Endothelial cell of umbilical vein (primary cell): ENCODE measurements around the gene FAM114A2.

ENCODE experiments used
- CTCF ChIP-seq, 2 donors: IDR thresholded peaks; 1 replicate in 1 of 2; 2 replicates in 1 of 2; pipeline ENCODE4 v1.5.1; 2011; ENCODE audit warnings: low read length in 2 of 2, mild to moderate bottlenecking in 2 of 2, moderate library complexity in 2 of 2, control low read depth in 1 of 2, inconsistent platforms in 1 of 2, low read depth in 1 of 2; ENCODE audit not compliant: insufficient read depth in 1 of 2; ENCODE audit errors: extremely low read depth in 1 of 2
- EZH2 ChIP-seq: IDR thresholded peaks from 2 replicates; pipeline ENCODE4 v1.6.1; 2012; ENCODE audit warnings: borderline replicate concordance, low read depth, mild to moderate bottlenecking, moderate library complexity, low read length, inconsistent platforms; ENCODE audit not compliant: severe bottlenecking
- FOS ChIP-seq: IDR thresholded peaks from 2 replicates; pipeline ENCODE4 v1.6.1; 2011; ENCODE audit warnings: mild to moderate bottlenecking, low read length, moderate library complexity, borderline replicate concordance; ENCODE audit not compliant: insufficient read depth
- POLR2A ChIP-seq: IDR thresholded peaks from 2 replicates; pipeline ENCODE4 v1.6.1; 2012; ENCODE audit warnings: low read depth, mild to moderate bottlenecking, control low read depth, low read length
- POLR2AphosphoS5 ChIP-seq: IDR thresholded peaks from 2 replicates; pipeline ENCODE4 v1.6.1; 2012; ENCODE audit warnings: low read depth, mild to moderate bottlenecking, control low read depth, low read length, moderate library complexity; ENCODE audit not compliant: insufficient read depth
- TF ChIP-seq, protein P1 (sequence below): IDR thresholded peaks from 2 replicates; pipeline ENCODE4 v1.6.1; 2011; ENCODE audit not compliant: insufficient read depth, insufficient read length

- TF ChIP-seq, protein P1, sequence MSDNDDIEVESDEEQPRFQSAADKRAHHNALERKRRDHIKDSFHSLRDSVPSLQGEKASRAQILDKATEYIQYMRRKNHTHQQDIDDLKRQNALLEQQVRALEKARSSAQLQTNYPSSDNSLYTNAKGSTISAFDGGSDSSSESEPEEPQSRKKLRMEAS, result no peak
- TF ChIP-seq POLR2A (no peak), FOS (no peak), CTCF (IDR thresholded peaks at IDR 0.05; ENCODE audit: extremely low read depth in 1 of 2, insufficient read depth in 1 of 2, low read depth in 1 of 2, low read length in 2 of 2) (no peak), POLR2AphosphoS5 (no peak), EZH2 (no peak)
Measured at GRCh38 chr5:153968761-153969562, 69.7 kb downstream of the FAM114A2 start.
